GM12801 (cell line): ENCODE measurements around the gene ANKRD61.

Experiments used
- CTCF ChIP-seq: IDR thresholded peaks from one replicate; pipeline ENCODE4 v1.5.1; 2011; ENCODE audit warnings: control low read depth; ENCODE audit not compliant: insufficient read length; ENCODE audit errors: extremely low read depth

ANKRD61 gene

GRCh38 chr7:6027806-6028365 is 3.3 kb upstream of the ANKRD61 start:
- TF ChIP-seq CTCF: no peak

GRCh38 chr7:6028563-6028962 is 2.6 kb upstream of the ANKRD61 start:
- TF ChIP-seq CTCF: no peak

GRCh38 chr7:6031567-6031966 is 391 bp downstream of the ANKRD61 start:
- no peak for TF ChIP-seq CTCF

- no peak for TF ChIP-seq CTCF
Measured at GRCh38 chr7:6032167-6032566, 991 bp downstream of the ANKRD61 start.

GRCh38 chr7:6032641-6033040 is 1.5 kb downstream of the ANKRD61 start:
- TF ChIP-seq CTCF: no peak

GRCh38 chr7:6035165-6035564 is 4.0 kb downstream of the ANKRD61 start:
- TF ChIP-seq CTCF: no peak

GRCh38 chr7:6035686-6036085 is 4.5 kb downstream of the ANKRD61 start:
- no peak for TF ChIP-seq CTCF
